ELF-1 (cell line): Measurements from ENCODE around the gene SETD5.
"Not testable (repeated sequence)": the region's sequence is repeated elsewhere in the genome, so short reads cannot be mapped to it uniquely, and the experiment has no call there.

Source experiments
- DNase-seq: peaks from one replicate; pipeline ENCODE4 v3.0.0-alpha.2; 2016; ENCODE audit warnings: low read depth, low spot score

Gene SETD5

GRCh38 chr3:9455596-9456131 lies 58.2 kb downstream of the SETD5 start:
- no peak for DNase-seq

- no peak for DNase-seq
These were observed 70.0 kb downstream of the SETD5 start for GRCh38 chr3:9467451-9467850.

GRCh38 chr3:9468460-9468859 lies 71.0 kb downstream of the SETD5 start:
- DNase-seq = no peak

- DNase-seq = no peak
These were observed 72.6 kb downstream of the SETD5 start for GRCh38 chr3:9469986-9470385.

- no peak for DNase-seq
These were observed 76.2 kb downstream of the SETD5 start for GRCh38 chr3:9473496-9474065.

GRCh38 chr3:9474482-9474881 lies 77.1 kb downstream of the SETD5 start:
- DNase-seq = no peak

GRCh38 chr3:9476935-9477334 lies 79.5 kb downstream of the SETD5 start:
- no peak for DNase-seq

- DNase-seq = no peak
These were observed 82.8 kb downstream of the SETD5 start for GRCh38 chr3:9480265-9480664.

GRCh38 chr3:9485248-9485647 lies 87.8 kb downstream of the SETD5 start:
- no peak for DNase-seq

GRCh38 chr3:9491506-9491905 lies 94.1 kb downstream of the SETD5 start:
- DNase-seq = no peak

GRCh38 chr3:9494036-9494435 lies 96.6 kb downstream of the SETD5 start:
- not testable (repeated sequence) for DNase-seq

- DNase-seq = no peak
These were observed 99.5 kb downstream of the SETD5 start for GRCh38 chr3:9496893-9497292.

- DNase-seq = no peak
These were observed 100.6 kb downstream of the SETD5 start for GRCh38 chr3:9497821-9498565.

GRCh38 chr3:9498781-9499180 lies 101.4 kb downstream of the SETD5 start:
- no peak for DNase-seq

- DNase-seq = no peak
These were observed 102.2 kb downstream of the SETD5 start for GRCh38 chr3:9499455-9500107.

GRCh38 chr3:9500108-9501050 lies 103.0 kb downstream of the SETD5 start:
- DNase-seq = peak; percentile 90

GRCh38 chr3:9501226-9501625 lies 103.8 kb downstream of the SETD5 start:
- DNase-seq = no peak

- peak; percentile 96 for DNase-seq
These were observed 105.9 kb downstream of the SETD5 start for GRCh38 chr3:9503283-9503682.

GRCh38 chr3:9507586-9508578 lies 110.5 kb downstream of the SETD5 start:
- DNase-seq = no peak

GRCh38 chr3:9508781-9509180 lies 111.4 kb downstream of the SETD5 start:
- DNase-seq = peak; percentile 51
